Middle frontal gyrus (tissue), 1 donor: ENCODE measurements around the gene TREX2.

ENCODE experiments used
- DNase-seq: peaks from one replicate; pipeline ENCODE4 v3.0.0-alpha.2; 2015; ENCODE audit warnings: low spot score; ENCODE audit errors: extremely low spot score

Gene TREX2

GRCh38 chrX:153457136-153457825 lies 11.4 kb upstream of the TREX2 start:
- no peak for DNase-seq

GRCh38 chrX:153456704-153457103 lies 10.8 kb upstream of the TREX2 start:
- no peak for DNase-seq

GRCh38 chrX:153456161-153456560 lies 10.3 kb upstream of the TREX2 start:
- no peak for DNase-seq

- DNase-seq = no peak
Measured at GRCh38 chrX:153455571-153455970, 9.7 kb upstream of the TREX2 start.

- no peak for DNase-seq
Measured at GRCh38 chrX:153454901-153455550, 9.2 kb upstream of the TREX2 start.

GRCh38 chrX:153450949-153451277 lies 5.1 kb upstream of the TREX2 start:
- no peak for DNase-seq

GRCh38 chrX:153450114-153450948 lies 4.5 kb upstream of the TREX2 start:
- DNase-seq = no peak

- no peak for DNase-seq
Measured at GRCh38 chrX:153449368-153450113, 3.7 kb upstream of the TREX2 start.

- DNase-seq = no peak
Measured at GRCh38 chrX:153448556-153449367, 2.9 kb upstream of the TREX2 start.

- DNase-seq = no peak
Measured at GRCh38 chrX:153447581-153447960, 1.7 kb upstream of the TREX2 start.

- no peak for DNase-seq
Measured at GRCh38 chrX:153446950-153447580, 1.2 kb upstream of the TREX2 start.

GRCh38 chrX:153446636-153446936 lies 730 bp upstream of the TREX2 start:
- DNase-seq = no peak

GRCh38 chrX:153445106-153445855 lies 575 bp downstream of the TREX2 start:
- no peak for DNase-seq

GRCh38 chrX:153444333-153445011 lies 1.4 kb downstream of the TREX2 start:
- no peak for DNase-seq

GRCh38 chrX:153443476-153444332 lies 2.2 kb downstream of the TREX2 start:
- DNase-seq = no peak

- DNase-seq = no peak
Measured at GRCh38 chrX:153442463-153442862, 3.4 kb downstream of the TREX2 start.

- no peak for DNase-seq
Measured at GRCh38 chrX:153441981-153442380, 3.9 kb downstream of the TREX2 start.

GRCh38 chrX:153441296-153441695 lies 4.6 kb downstream of the TREX2 start:
- DNase-seq = no peak
